ENCODE data around the gene MRPL40. TPM values are rescaled to one million over a fixed set of nuclear protein-coding genes. Genes with fewer than 3 reads are reported as not detected.

Gene MRPL40
- total and polyA plus RNA-seq, 2 of the 13 experiments (the other 11 are each of a cell fraction or from before 2014, with no cell fraction given): 42.7 to 79.7 TPM

DNA sequence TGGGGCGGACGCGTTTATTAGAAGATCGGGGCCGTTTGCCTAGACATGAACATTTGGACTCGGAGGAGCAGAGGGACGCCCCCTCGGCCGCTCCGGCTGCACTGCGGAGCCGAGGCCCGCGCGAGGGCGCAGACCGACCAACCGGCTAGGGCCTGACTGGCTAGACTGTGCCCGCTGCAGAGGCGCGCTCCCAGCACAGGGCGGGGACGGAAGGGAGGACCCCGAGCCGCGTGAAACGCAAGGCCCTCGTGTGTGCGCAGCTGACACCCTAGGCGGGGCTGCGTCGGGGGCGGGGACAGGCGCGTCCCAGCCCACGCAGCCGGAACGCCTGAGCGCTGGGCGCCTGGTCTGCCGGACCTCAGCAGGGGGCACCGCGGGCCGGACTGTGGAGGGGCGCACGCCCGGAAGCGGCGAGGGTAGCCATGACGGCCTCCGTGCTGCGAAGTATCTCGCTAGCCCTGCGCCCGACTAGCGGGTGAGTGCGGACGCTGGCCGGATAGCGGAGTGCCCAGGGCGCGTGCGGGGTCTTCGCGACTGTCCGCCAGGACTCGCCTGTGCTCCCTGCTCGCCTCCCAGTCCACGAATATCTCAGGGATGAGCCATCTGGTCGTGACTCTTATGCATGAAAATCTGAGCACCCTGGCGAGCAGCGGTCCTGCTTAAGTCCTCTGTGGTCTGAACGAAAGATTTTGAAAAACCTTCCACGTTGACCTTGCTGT is at the start of gene MRPL40 (continued):
- TF ChIP-seq SMYD3 (CRISPR knock-in tag; IDR thresholded peaks at IDR 0.05) (peak; percentile 93; the same call in 1 of the 2 replicates), HCFC1 (IDR thresholded peaks at IDR 0.05; ENCODE audit: low read depth, low read length) (peak; percentile 77), ZKSCAN1 (IDR thresholded peaks at IDR 0.05; ENCODE audit: low read length) (peak; percentile 42; the same call in 1 of the 2 replicates), ZFP36L2 (CRISPR knock-in tag; IDR thresholded peaks at IDR 0.05) (peak; percentile 73; the same call in 1 of the 2 replicates), CC2D1A (CRISPR knock-in tag; IDR thresholded peaks at IDR 0.05) (no peak), ZNF496 (CRISPR knock-in tag; IDR thresholded peaks at IDR 0.05; ENCODE audit: insufficient replicate concordance) (no peak), ISL2 (CRISPR knock-in tag; IDR thresholded peaks at IDR 0.05) (peak; percentile 87), JUNB (CRISPR knock-in tag; IDR thresholded peaks at IDR 0.05; ENCODE audit: borderline replicate concordance) (no peak), RFX1 (IDR thresholded peaks at IDR 0.05) (no peak; the same call in 1 of the 2 replicates), RAD21 (CRISPR knock-in tag; IDR thresholded peaks at IDR 0.05) (peak; percentile 69), JUN (CRISPR knock-in tag; IDR thresholded peaks at IDR 0.05) (peak; percentile 9; the same call in 1 of the 2 replicates), ZNF557 (CRISPR knock-in tag; IDR thresholded peaks at IDR 0.05) (peak; percentile 70; the same call in 1 of the 2 replicates), MLXIP (CRISPR knock-in tag; IDR thresholded peaks at IDR 0.05; ENCODE audit: borderline replicate concordance) (no peak), NFYB (CRISPR knock-in tag; IDR thresholded peaks at IDR 0.05) (peak; percentile 41), ZNF883 (CRISPR knock-in tag; IDR thresholded peaks at IDR 0.05; ENCODE audit: not compliant biosample characterization) (peak; percentile 92), ZNF256 (CRISPR knock-in tag; conservative IDR thresholded peaks at IDR 0.05) (0 out of 2 replicates have a peak, but pooled peaks have one; percentile 6), SP4 (CRISPR knock-in tag; IDR thresholded peaks at IDR 0.05) (peak; percentile 99), ZNF788 (CRISPR knock-in tag; IDR thresholded peaks at IDR 0.05; ENCODE audit: borderline replicate concordance) (peak; percentile 100), SP2 (CRISPR knock-in tag; IDR thresholded peaks at IDR 0.05) (peak; percentile 80), ZNF746 (CRISPR knock-in tag; IDR thresholded peaks at IDR 0.05) (peak; percentile 52; the same call in 1 of the 2 replicates), MAF1 (CRISPR knock-in tag; IDR thresholded peaks at IDR 0.05; ENCODE audit: borderline replicate concordance) (peak; percentile 76; the same call in 1 of the 2 replicates), PHF21A (CRISPR knock-in tag; IDR thresholded peaks at IDR 0.05) (peak; percentile 66), ZNF12 (CRISPR knock-in tag; IDR thresholded peaks at IDR 0.05) (peak; percentile 80), ZNF674 (CRISPR knock-in tag; IDR thresholded peaks at IDR 0.05; ENCODE audit: low read depth) (peak; percentile 60; the same call in 1 of the 2 replicates), CHCHD3 (CRISPR knock-in tag; IDR thresholded peaks at IDR 0.05) (peak; percentile 85; the same call in 1 of the 2 replicates), ARNT2 (CRISPR knock-in tag; IDR thresholded peaks at IDR 0.05; ENCODE audit: low read depth) (peak; percentile 94; the same call in 1 of the 2 replicates), CBFB (CRISPR knock-in tag; IDR thresholded peaks at IDR 0.05) (peak; percentile 98)
- TF ChIP-seq, protein P1, sequence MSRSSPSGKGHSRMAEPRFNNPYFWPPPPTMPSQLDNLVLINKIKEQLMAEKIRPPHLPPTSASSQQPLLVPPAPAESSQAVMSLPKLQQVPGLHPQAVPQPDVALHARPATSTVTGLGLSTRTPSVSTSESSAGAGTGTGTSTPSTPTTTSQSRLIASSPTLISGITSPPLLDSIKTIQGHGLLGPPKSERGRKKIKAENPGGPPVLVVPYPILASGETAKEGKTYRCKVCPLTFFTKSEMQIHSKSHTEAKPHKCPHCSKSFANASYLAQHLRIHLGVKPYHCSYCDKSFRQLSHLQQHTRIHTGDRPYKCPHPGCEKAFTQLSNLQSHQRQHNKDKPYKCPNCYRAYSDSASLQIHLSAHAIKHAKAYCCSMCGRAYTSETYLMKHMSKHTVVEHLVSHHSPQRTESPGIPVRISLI (CRISPR knock-in tag; IDR thresholded peaks at IDR 0.05; ENCODE audit: borderline replicate concordance): peak; percentile 79
